Large intestine (tissue), 3 donors: Measurements from ENCODE around the gene CIB4. TPM values are rescaled to one million over a fixed set of nuclear protein-coding genes. Genes with fewer than 3 reads are reported as not detected.
A peak's percentile ranks its signal among the peaks of the same experiment; 100 is the strongest.

Experiments
- DNase-seq, 2 donors: peaks; one replicate each; pipeline versions ENCODE4 v3.0.0 to v3.0.0-alpha.2; 2013
- H3K27ac ChIP-seq: one replicate; pipeline ENCODE4 v1.5.1; 2013; ENCODE audit warnings: low read length
- H3K27me3 ChIP-seq: 2 replicates; pipeline ENCODE4 v1.6.1; 2013; ENCODE audit warnings: low read length; ENCODE audit not compliant: control insufficient read depth, insufficient read depth
- H3K36me3 ChIP-seq: 2 replicates; pipeline ENCODE4 v1.6.1; 2013; ENCODE audit warnings: low read length; ENCODE audit not compliant: control insufficient read depth, insufficient read depth
- H3K4me1 ChIP-seq: one replicate; pipeline ENCODE4 v1.6.1; 2013; ENCODE audit warnings: low read length; ENCODE audit not compliant: control insufficient read depth, insufficient read depth
- H3K4me3 ChIP-seq: one replicate; pipeline ENCODE4 v1.5.1; 2013; ENCODE audit warnings: low read length
- H3K9me3 ChIP-seq: one replicate; pipeline ENCODE4 v1.6.1; 2013; ENCODE audit warnings: mild to moderate bottlenecking, low read depth, low read length, moderate library complexity; ENCODE audit not compliant: control insufficient read depth
- WGBS: methylation state at CpG from one replicate; pipeline ENCODE4 v1.1.5; 2013; ENCODE audit warnings: low lambda C conversion rate; ENCODE audit not compliant: insufficient coverage; 5-methylcytosine and 5-hydroxymethylcytosine counted together
- polyA plus RNA-seq: library from polyadenylated mRNA; unstranded; fragments of 120-200 nt; gene quantifications from one replicate; pipeline ENCODE4 v1.2.1, GENCODE V29; 2013

The CIB4 gene
- polyA plus RNA-seq, 1 donor, result 0.21 TPM

- Histone ChIP-seq H3K27me3 (peaks cover 21% of the 10 kb centered on the region), H3K9me3 (peaks cover 4% of the 10 kb centered on the region), H3K4me1 (peaks cover 6% of the 10 kb centered on the region), H3K4me3 (no peak overlapping the region), H3K36me3 (no peaks in the 10 kb centered on the region), H3K27ac (peak overlapping the region; percentile 28)
- no peak for DNase-seq
- no CpG with 5 or more reads among the region's 19 CpGs for WGBS
These were observed 17.3 kb downstream of the CIB4 start for GRCh38 chr2:26623541-26624495.

- Histone ChIP-seq H3K27me3 (peaks cover 24% of the 10 kb centered on the region), H3K27ac (no peak overlapping the region), H3K4me3 (no peak overlapping the region), H3K36me3 (no peaks in the 10 kb centered on the region), H3K4me1 (peaks cover 6% of the 10 kb centered on the region), H3K9me3 (peaks cover 4% of the 10 kb centered on the region)
- DNase-seq, result no peak
- WGBS, result no CpG with 5 or more reads among the region's 5 CpGs
These were observed 19.5 kb downstream of the CIB4 start for GRCh38 chr2:26621469-26622199.

GRCh38 chr2:26620031-26620605 lies 21.0 kb downstream of the CIB4 start:
- peaks cover 24% of the 10 kb centered on the region for H3K27me3 ChIP-seq
- peaks cover 13% of the 10 kb centered on the region for H3K4me1 ChIP-seq
- no CpG with 5 or more reads among the region's 14 CpGs for WGBS
- H3K9me3 ChIP-seq, result peaks cover 4% of the 10 kb centered on the region
- DNase-seq, result no peak
- no peak overlapping the region for H3K27ac ChIP-seq
- no peak overlapping the region for H3K4me3 ChIP-seq
- no peaks in the 10 kb centered on the region for H3K36me3 ChIP-seq

- peaks cover 13% of the 10 kb centered on the region for H3K4me1 ChIP-seq
- no peak overlapping the region for H3K4me3 ChIP-seq
- no peak for DNase-seq
- peaks cover 24% of the 10 kb centered on the region for H3K27me3 ChIP-seq
- H3K27ac ChIP-seq, result no peak overlapping the region
- WGBS, result no CpG with 5 or more reads among the region's 8 CpGs
- peaks cover 4% of the 10 kb centered on the region for H3K9me3 ChIP-seq
- H3K36me3 ChIP-seq, result no peaks in the 10 kb centered on the region
These were observed 21.6 kb downstream of the CIB4 start for GRCh38 chr2:26619521-26619951.

- no peak overlapping the region for H3K4me3 ChIP-seq
- H3K4me1 ChIP-seq, result peaks cover 16% of the 10 kb centered on the region
- no peak for DNase-seq
- H3K9me3 ChIP-seq, result peaks cover 4% of the 10 kb centered on the region
- no peaks in the 10 kb centered on the region for H3K36me3 ChIP-seq
- no CpG with 5 or more reads among the region's 11 CpGs for WGBS
- no peak overlapping the region for H3K27ac ChIP-seq
- peaks cover 24% of the 10 kb centered on the region for H3K27me3 ChIP-seq
These were observed 22.1 kb downstream of the CIB4 start for GRCh38 chr2:26619096-26619495.

- no peak overlapping the region for H3K27ac ChIP-seq
- H3K4me3 ChIP-seq, result no peak overlapping the region
- H3K9me3 ChIP-seq, result peaks cover 4% of the 10 kb centered on the region
- H3K27me3 ChIP-seq, result peaks cover 24% of the 10 kb centered on the region
- no peaks in the 10 kb centered on the region for H3K36me3 ChIP-seq
- no CpG with 5 or more reads among the region's 10 CpGs for WGBS
- DNase-seq, result no peak
- peaks cover 15% of the 10 kb centered on the region for H3K4me1 ChIP-seq
These were observed 22.6 kb downstream of the CIB4 start for GRCh38 chr2:26618611-26619010.

- Histone ChIP-seq H3K27me3 (peaks cover 24% of the 10 kb centered on the region), H3K27ac (no peak overlapping the region), H3K4me3 (no peak overlapping the region), H3K36me3 (no peaks in the 10 kb centered on the region), H3K4me1 (peaks cover 13% of the 10 kb centered on the region), H3K9me3 (peaks cover 4% of the 10 kb centered on the region)
- WGBS, result no CpG with 5 or more reads among the region's 7 CpGs
- DNase-seq, result no peak
These were observed 23.5 kb downstream of the CIB4 start for GRCh38 chr2:26617588-26618083.

GRCh38 chr2:26616706-26617587 lies 24.2 kb downstream of the CIB4 start:
- H3K4me1 ChIP-seq, result peaks cover 16% of the 10 kb centered on the region
- no CpG with 5 or more reads among the region's 10 CpGs for WGBS
- peaks cover 4% of the 10 kb centered on the region for H3K9me3 ChIP-seq
- no peak overlapping the region for H3K4me3 ChIP-seq
- no peak for DNase-seq
- no peaks in the 10 kb centered on the region for H3K36me3 ChIP-seq
- peaks cover 24% of the 10 kb centered on the region for H3K27me3 ChIP-seq
- H3K27ac ChIP-seq, result no peak overlapping the region

- Histone ChIP-seq H3K36me3 (no peaks in the 10 kb centered on the region), H3K9me3 (no peaks in the 10 kb centered on the region), H3K27ac (no peak overlapping the region), H3K4me1 (peaks cover 18% of the 10 kb centered on the region), H3K27me3 (peaks cover 20% of the 10 kb centered on the region), H3K4me3 (no peak overlapping the region)
- no CpG with 5 or more reads among the region's 18 CpGs for WGBS
- DNase-seq, result no peak
These were observed 25.1 kb downstream of the CIB4 start for GRCh38 chr2:26615860-26616705.
